ENCODE measurements around the gene MGAT3. TPM values are rescaled to one million over a fixed set of nuclear protein-coding genes. Genes with fewer than 3 reads are reported as not detected.
A peak's percentile ranks its signal among the peaks of the same experiment; 100 is the strongest.

MGAT3 gene
- total and polyA plus RNA-seq, 2 of the 8 experiments (the other 6 are each of a cell fraction or from before 2014, with no cell fraction given): 4.3 to 9.2 TPM

DNA sequence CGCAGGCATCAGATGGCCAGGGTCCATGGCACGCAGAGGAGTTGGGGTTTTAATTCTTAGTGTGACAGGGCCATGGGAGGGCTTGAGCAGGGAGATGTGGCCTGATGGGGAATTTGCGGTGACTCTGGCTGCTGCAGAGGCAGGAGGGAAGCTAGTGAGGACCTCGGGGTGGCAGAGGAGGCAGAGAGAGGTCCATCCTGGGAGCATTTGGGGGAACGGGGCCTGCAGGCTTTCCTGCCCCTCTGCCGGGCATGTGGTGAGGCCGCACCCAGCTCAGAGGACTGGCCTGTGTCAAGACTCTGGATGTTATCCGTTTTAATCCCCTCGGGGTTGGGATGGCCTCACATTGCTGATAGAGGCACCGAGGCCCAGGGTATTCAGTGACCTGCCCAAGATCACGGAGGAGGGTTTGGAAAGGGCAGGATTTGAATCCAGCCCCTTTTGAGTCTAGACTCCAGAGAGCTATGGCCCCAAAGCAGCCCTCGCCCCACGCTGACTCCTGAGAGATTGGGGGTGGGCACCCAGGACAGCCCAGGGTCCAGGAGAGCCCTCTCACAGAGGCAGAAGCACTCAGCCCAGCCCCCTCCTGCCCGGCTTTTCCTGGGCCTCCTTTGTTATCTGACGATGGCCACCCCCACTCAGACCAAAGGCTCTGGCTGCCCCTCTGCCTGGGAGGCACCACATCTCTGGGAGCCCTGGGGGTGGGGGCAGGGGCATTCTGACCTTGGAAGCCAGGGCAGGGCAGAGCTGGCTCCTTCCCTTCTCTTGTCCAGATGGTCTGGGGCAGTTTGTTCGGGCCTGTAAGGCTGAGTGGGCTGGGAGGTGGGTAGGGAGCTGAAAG lies 13.9 kb downstream of the MGAT3 start:
- no peaks in the 10 kb centered on the region for H3K79me2 ChIP-seq (ENCODE audit: control insufficient read depth in 1 of 2, insufficient read depth in 2 of 2, low read length in 2 of 2)
- peak overlapping the region; percentile 62; the same call in 1 of the 2 replicates for H2BK12ac ChIP-seq (ENCODE audit: low read depth, low read length)
- peak overlapping the region; percentile 26 for H2BK120ac ChIP-seq (replicated peaks; ENCODE audit: low read depth, low read length)
- TF ChIP-seq HDAC2 (IDR thresholded peaks at IDR 0.05; ENCODE audit: borderline replicate concordance in 1 of 2, low read depth in 2 of 2, low read length in 2 of 2) (no peak), YY1 (IDR thresholded peaks at IDR 0.05; ENCODE audit: low read depth, low read length) (0 out of 2 replicates have a peak, but pooled peaks have one; percentile 11)
- H3K14ac ChIP-seq (ENCODE audit: insufficient read length): no peak overlapping the region
- H4K91ac ChIP-seq (replicated peaks; ENCODE audit: insufficient read length, low read length): peak overlapping the region; percentile 96
- H3K4me3 ChIP-seq (ENCODE audit: extremely low read depth in 1 of 4, insufficient read depth in 2 of 4, low read depth in 3 of 4, low read length in 4 of 4): no peak overlapping the region
- ChIA-PET CTCF (ENCODE audit: partially characterized antibody) (interaction anchor here (1.1 to 5.0 kb wide), 10 partner anchors 9 to 127 kb away, joined by 3 to 18 read pairs (median 11); partner anchors contain the start of gene TAB1), POLR2A (ENCODE audit: partially characterized antibody) (interaction anchor here (0.8 to 3.8 kb wide), 10 partner anchors 10 to 159 kb away, joined by 3 to 11 read pairs (median 6); partner anchors contain the start of genes ATF4 and RPL3)
- peak overlapping the region; percentile 13 for H4K5ac ChIP-seq (ENCODE audit: insufficient read length, low read depth, low read length)
- 0 out of 2 replicates have a peak overlapping the region, but pooled peaks have one; percentile 41 for H2BK20ac ChIP-seq (ENCODE audit: low read length)
- no peak overlapping the region for H2AFZ ChIP-seq (ENCODE audit: low read length)
- peak overlapping the region; percentile 74 for H3K4ac ChIP-seq (replicated peaks; ENCODE audit: insufficient read length, low read depth, low read length)
- FAIRE-seq: no peak
- no peak overlapping the region for H2AK5ac ChIP-seq (ENCODE audit: low read depth, low read length)
- no peak overlapping the region for H3K27ac ChIP-seq (ENCODE audit: low read depth, low read length)
- peaks cover 16 to 51% (median 39%) of the 10 kb centered on the region in 4 experiments for H3K4me1 ChIP-seq (replicated peaks in 1 of 4; ENCODE audit: control insufficient read depth in 3 of 4, insufficient read depth in 4 of 4, low read length in 3 of 4)
- no peaks in the 10 kb centered on the region for H3K23me2 ChIP-seq (ENCODE audit: low read depth, low read length)
- H3K56ac ChIP-seq (replicated peaks; ENCODE audit: insufficient read length, low read depth, low read length): no peak overlapping the region
- H4K20me1 ChIP-seq (replicated peaks in 1 of 2; ENCODE audit: control insufficient read depth in 1 of 2, insufficient read depth in 2 of 2, low read length in 2 of 2): peaks cover 0 to 7% of the 10 kb centered on the region in 2 experiments
- no peak overlapping the region; a peak in 1 of 7 replicates for H3K9ac ChIP-seq (replicated peaks in 1 of 4; ENCODE audit: extremely low read depth in 1 of 4, low read depth in 3 of 4, low read length in 3 of 4)
- no peak overlapping the region for H4K8ac ChIP-seq (ENCODE audit: extremely low read depth, insufficient read depth, low read length)
- peak overlapping the region; percentile 92; the same call in 1 of the 2 replicates for H2BK5ac ChIP-seq (ENCODE audit: low read depth, low read length)
- peak overlapping the region; percentile 98; the same call in 1 of the 2 replicates for H2BK15ac ChIP-seq (ENCODE audit: low read length)
- no peaks in the 10 kb centered on the region for H3K36me3 ChIP-seq (ENCODE audit: control insufficient read depth in 2 of 4, insufficient read depth in 4 of 4, low read length in 3 of 4)
- H3K9me3 ChIP-seq (ENCODE audit: insufficient read depth in 2 of 2, low read depth in 1 of 2, low read length in 1 of 2): no peaks in the 10 kb centered on the region
- 65% methylated on average over 16 of the region's 16 CpGs; no CpG with 5 or more reads in 1 of the 2 experiments for WGBS, 2 experiments (ENCODE audit: extremely low coverage in 1 of 2, insufficient coverage in 1 of 2, insufficient read length in 1 of 2, insufficient replicate concordance in 2 of 2, low coverage in 1 of 2, low lambda C conversion rate in 2 of 2, missing lambda C conversion rate in 1 of 2)
- DNase-seq (ENCODE audit: low read depth in 1 of 2, low spot score in 2 of 2): no peak
- no peaks in the 10 kb centered on the region for H3K27me3 ChIP-seq (replicated peaks in 1 of 4; ENCODE audit: control insufficient read depth in 3 of 4, extremely low read depth in 1 of 4, insufficient read depth in 3 of 4, low read length in 3 of 4)
- peak overlapping the region; percentile 18 to 38 for H3K4me2 ChIP-seq (ENCODE audit: insufficient read depth in 1 of 2, low read depth in 2 of 2, low read length in 2 of 2)
- H3K23ac ChIP-seq (ENCODE audit: insufficient read length): no peak overlapping the region
- H3K79me1 ChIP-seq (ENCODE audit: low read depth, low read length): no peaks in the 10 kb centered on the region; the same call in none of the 2 replicates
- peak overlapping the region; percentile 96 for H3K18ac ChIP-seq (ENCODE audit: extremely low read depth, low read length)

All from H1 (cell line).